ENCODE measurements around the gene RSF1. TPM values are rescaled to one million over a fixed set of nuclear protein-coding genes. Genes with fewer than 3 reads are reported as not detected.

RSF1 gene
- polyA plus RNA-seq, 1 of the 3 experiments (the other 2 are of a cell fraction): 8.4 TPM

- Histone ChIP-seq H3K79me2 (ENCODE audit: insufficient read depth) (peaks cover 47% of the 10 kb centered on the region), H3K9me3 (no peaks in the 10 kb centered on the region), H3K36me3 (replicated peaks in 1 of 2; ENCODE audit: control insufficient read depth in 1 of 2, insufficient read depth in 2 of 2, low read length in 1 of 2) (peaks cover 32 to 46% of the 10 kb centered on the region in 2 experiments), H3K27me3 (ENCODE audit: insufficient read depth) (no peaks in the 10 kb centered on the region), H2AFZ (ENCODE audit: low read depth) (no peak overlapping the region), H3K27ac (ENCODE audit: low read depth in 2 of 2, low read length in 1 of 2) (no peak overlapping the region), H4K20me1 (ENCODE audit: insufficient read depth) (peaks cover 22% of the 10 kb centered on the region), H3K9ac (no peak overlapping the region), H3K4me3 (ENCODE audit: low read depth in 2 of 2, low read length in 1 of 2) (no peak overlapping the region), H3K4me2 (no peak overlapping the region), H3K9me2 (no peaks in the 10 kb centered on the region), H3F3A (replicated peaks; ENCODE audit: insufficient read depth) (peaks cover 4% of the 10 kb centered on the region), H3K4me1 (ENCODE audit: control insufficient read depth in 1 of 2, insufficient read depth in 2 of 2, low read depth in 1 of 2, low read length in 1 of 2) (no peaks in the 10 kb centered on the region)
- ChIA-PET CTCF (no interaction called here), POLR2A (no interaction called here)
- no peak for DNase-seq
- TF ChIP-seq ELF1 (IDR thresholded peaks at IDR 0.05): no peak
- TF ChIP-seq REST (IDR thresholded peaks at IDR 0.05; ENCODE audit: low read depth, low read length): no peak
- TF ChIP-seq TCF12 (IDR thresholded peaks at IDR 0.05): no peak
- no peak for TF ChIP-seq MEF2A (IDR thresholded peaks at IDR 0.05; ENCODE audit: borderline replicate concordance, low read depth)
- TF ChIP-seq GABPA (IDR thresholded peaks at IDR 0.05; ENCODE audit: low read depth): no peak
- no peak for TF ChIP-seq RXRA (IDR thresholded peaks at IDR 0.05; ENCODE audit: borderline replicate concordance, low read depth)
- 95% methylated on average over 3 of the region's 3 CpGs for WGBS (ENCODE audit: low lambda C conversion rate)
These were observed 59.0 kb downstream of the RSF1 start for GRCh38 chr11:77761491-77761890.

GRCh38 chr11:77758331-77758730 lies 62.2 kb downstream of the RSF1 start:
- CTCF ChIA-PET: interaction anchor here (1.0 kb wide), 1 partner anchor 18 kb away, joined by 4 read pairs; no protein-coding TSS in a partner anchor
- peaks cover 42% of the 10 kb centered on the region for H3K79me2 ChIP-seq (ENCODE audit: insufficient read depth)
- no peak overlapping the region for H3K4me3 ChIP-seq (ENCODE audit: low read depth in 2 of 2, low read length in 1 of 2)
- TF ChIP-seq REST (IDR thresholded peaks at IDR 0.05; ENCODE audit: low read depth, low read length) (no peak), SIN3A (IDR thresholded peaks at IDR 0.05; ENCODE audit: borderline replicate concordance, low read depth, low read length) (no peak), PBX3 (IDR thresholded peaks at IDR 0.05) (no peak), RCOR1 (IDR thresholded peaks at IDR 0.05; ENCODE audit: low read length) (no peak), NFIC (IDR thresholded peaks at IDR 0.05; ENCODE audit: borderline replicate concordance) (no peak), RAD21 (IDR thresholded peaks at IDR 0.05; ENCODE audit: low read length) (no peak), EP300 (IDR thresholded peaks at IDR 0.05; ENCODE audit: borderline replicate concordance in 1 of 2, low read depth in 1 of 2, low read length in 1 of 2) (no peak), IRF3 (IDR thresholded peaks at IDR 0.05; ENCODE audit: low read depth, low read length) (no peak), ZBTB33 (IDR thresholded peaks at IDR 0.05; ENCODE audit: borderline replicate concordance, low read depth) (no peak)

More at GRCh38 chr11:77758331-77758730, 62.2 kb downstream of the RSF1 start:
- H4K20me1 ChIP-seq (ENCODE audit: insufficient read depth): 0 out of 2 replicates have a peak, but pooled peaks cover 4% of the 10 kb centered on the region
- H3K36me3 ChIP-seq (replicated peaks in 1 of 2; ENCODE audit: control insufficient read depth in 1 of 2, insufficient read depth in 2 of 2, low read length in 1 of 2): peaks cover 19 to 41% of the 10 kb centered on the region in 2 experiments
- H3K27me3 ChIP-seq (ENCODE audit: insufficient read depth): no peaks in the 10 kb centered on the region
- no peaks in the 10 kb centered on the region for H3K9me3 ChIP-seq
- H3K4me2 ChIP-seq: no peak overlapping the region
- H3K27ac ChIP-seq (ENCODE audit: low read depth in 2 of 2, low read length in 1 of 2): no peak overlapping the region
- 90% methylated on average over 2 of the region's 2 CpGs for WGBS (ENCODE audit: low lambda C conversion rate)
- H3F3A ChIP-seq (replicated peaks; ENCODE audit: insufficient read depth): no peaks in the 10 kb centered on the region
- POLR2A ChIA-PET: no interaction called here
- no peak overlapping the region for H3K9ac ChIP-seq
- DNase-seq: no peak
- no peak overlapping the region for H2AFZ ChIP-seq (ENCODE audit: low read depth)
- H3K4me1 ChIP-seq (ENCODE audit: control insufficient read depth in 1 of 2, insufficient read depth in 2 of 2, low read depth in 1 of 2, low read length in 1 of 2): no peaks in the 10 kb centered on the region
- no peaks in the 10 kb centered on the region for H3K9me2 ChIP-seq

All from SK-N-SH (cell line).